CD4-positive, alpha-beta T cell (primary cell): ENCODE data around the gene SERINC2. TPM values are rescaled to one million over a fixed set of nuclear protein-coding genes. Genes with fewer than 3 reads are reported as not detected.

ENCODE experiments used
- ATAC-seq: fragments of 200-7000 bp; cut with Tn5 transposase; one replicate; pipeline ENCODE4 v1.10.0; 2022; ENCODE audit warnings: mild to moderate bottlenecking; ENCODE audit not compliant: poor library complexity
- CTCF ChIA-PET: fragments of 350-600 bp; sonication (Branson Sonifier 250); formaldehyde crosslinking; loops from one replicate; lab custom pipeline; 2021; ENCODE audit warnings: antibody characterized with exemption, inconsistent platforms; lab: Charles Lee
- POLR2A ChIA-PET: fragments of 350-600 bp; sonication (Branson Sonifier 250); formaldehyde crosslinking; loops from one replicate; lab custom pipeline; 2021; ENCODE audit warnings: antibody characterized with exemption, inconsistent platforms; lab: Charles Lee
- DNase-seq, 14 experiments: peaks; one replicate each; pipeline ENCODE4 v3.0.0-alpha.2; 2013 to 2020; ENCODE audit warnings: mixed read lengths in 2 of 14
- H3K27ac ChIP-seq, 2 donors: one replicate each; pipeline versions ENCODE4 v1.5.1 to v1.7.0; 2013; ENCODE audit warnings: low read length in 2 of 2, low read depth in 1 of 2, mild to moderate bottlenecking in 1 of 2
- H3K27me3 ChIP-seq, 2 experiments: 1 replicate in 1 of 2; 2 replicates in 1 of 2; pipeline versions ENCODE4 v1.6.1 to v1.7.0; 2013; ENCODE audit warnings: low read length in 2 of 2, control low read depth in 1 of 2, mild to moderate bottlenecking in 1 of 2, moderate library complexity in 1 of 2; ENCODE audit not compliant: insufficient read depth in 2 of 2, control insufficient read depth in 1 of 2
- H3K36me3 ChIP-seq: one replicate; pipeline ENCODE4 v1.6.1; 2013; ENCODE audit warnings: low read length, control low read depth; ENCODE audit not compliant: insufficient read depth
- H3K4me1 ChIP-seq: one replicate; pipeline ENCODE4 v1.6.1; 2013; ENCODE audit warnings: low read length, control low read depth; ENCODE audit not compliant: insufficient read depth
- H3K4me3 ChIP-seq: one replicate; pipeline ENCODE4 v1.5.1; 2013; ENCODE audit warnings: mild to moderate bottlenecking, low read length, moderate library complexity
- H3K9me3 ChIP-seq, 2 experiments: 1 replicate in 1 of 2; 2 replicates in 1 of 2; pipeline versions ENCODE4 v1.6.1 to v1.7.0; 2013; ENCODE audit warnings: low read length in 2 of 2, mild to moderate bottlenecking in 2 of 2, control low read depth in 1 of 2, moderate library complexity in 1 of 2; ENCODE audit not compliant: control insufficient read depth in 1 of 2, insufficient read depth in 1 of 2
- H3K27ac Mint-ChIP-seq: one replicate; pipeline ENCODE4 v1.8.0; 2020; ENCODE audit warnings: mixed read lengths
- H3K27me3 Mint-ChIP-seq: one replicate; pipeline ENCODE4 v1.8.0; 2021; ENCODE audit warnings: mixed read lengths
- H3K36me3 Mint-ChIP-seq: one replicate; pipeline ENCODE4 v1.8.0; 2021; ENCODE audit warnings: low read depth, mixed read lengths
- H3K4me1 Mint-ChIP-seq: one replicate; pipeline ENCODE4 v1.8.0; 2021; ENCODE audit warnings: low read depth, mixed read lengths
- H3K4me3 Mint-ChIP-seq: one replicate; pipeline ENCODE4 v1.8.0; 2020; ENCODE audit warnings: mild to moderate bottlenecking, mixed read lengths
- H3K9me3 Mint-ChIP-seq: one replicate; pipeline ENCODE4 v1.8.0; 2020; ENCODE audit warnings: mixed read lengths
- CTCF ChIP-seq: fragments of 200-600 bp; IDR thresholded peaks from one replicate; pipeline ENCODE4 v1.8.0; 2022; ENCODE audit warnings: antibody characterized with exemption, mild to moderate bottlenecking
- intact Hi-C, 2 experiments: fragments of 100-400 bp; cut with DNase I in 1 of 2; cut with micrococcal nuclease in 1 of 2; formaldehyde crosslinking; loops; one replicate each; pipeline versions ENCODE4 v1.15.1 to v1.9.0; 2023 to 2025; cut with DNase I, micrococcal nuclease
- total RNA-seq, 174 experiments: library from RNA in 2 of 174; stranded (reverse) in 2 of 174; gene quantifications; one replicate each; pipeline ENCODE4 v1.2.3 and lab custom pipeline; 2021 to 2026

The SERINC2 gene
- total RNA-seq, 2 experiments from 2014 or later = 0.11 TPM; not detected in 1

- H3K36me3 ChIP-seq = no peaks in the 10 kb centered on the region
- no peak overlapping the region for H3K4me3 ChIP-seq
- H3K27me3 ChIP-seq = no peaks in the 10 kb centered on the region
- H3K27ac ChIP-seq = no peak overlapping the region
- POLR2A ChIA-PET = no interaction called here
- CTCF ChIA-PET = no interaction called here
- peaks cover under 1% of the 10 kb centered on the region for H3K4me1 Mint-ChIP-seq
- H3K4me3 Mint-ChIP-seq = no peak overlapping the region
- H3K27ac Mint-ChIP-seq = no peak overlapping the region
- intact Hi-C loops = loop anchor here in 1 of 2 experiments (10.0 kb wide), 1 partner anchor 385 kb away; no protein-coding TSS in a partner anchor
- DNase-seq (no peak), ATAC-seq (no peak)
- no peak for TF ChIP-seq CTCF
- peaks cover 5% of the 10 kb centered on the region for H3K27me3 Mint-ChIP-seq
- peaks cover 1% of the 10 kb centered on the region for H3K4me1 ChIP-seq
- H3K9me3 Mint-ChIP-seq = no peaks in the 10 kb centered on the region
- H3K9me3 ChIP-seq = no peaks in the 10 kb centered on the region
- no peaks in the 10 kb centered on the region for H3K36me3 Mint-ChIP-seq
These were observed 13.0 kb upstream of the SERINC2 start for GRCh38 chr1:31399976-31400375.

DNA sequence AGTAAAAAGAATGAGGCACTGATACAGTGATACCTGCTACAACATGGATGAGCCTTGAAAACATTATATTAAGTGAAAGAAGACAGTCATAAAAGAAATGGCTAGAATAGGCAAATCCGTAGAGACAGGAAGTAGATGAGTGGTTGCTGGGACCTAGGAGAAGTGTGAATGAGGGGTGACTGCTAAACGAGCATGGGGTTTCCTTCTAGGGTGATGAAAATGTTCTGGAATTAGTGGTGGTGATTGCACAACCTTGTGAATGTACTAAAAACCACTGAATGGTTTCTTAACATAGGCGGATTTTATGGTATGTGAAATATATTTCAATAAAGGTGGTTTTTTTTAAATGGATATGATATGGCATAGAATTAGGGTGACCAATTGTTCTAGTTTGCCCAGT lies 12.6 kb upstream of the SERINC2 start:
- POLR2A ChIA-PET = no interaction called here
- no peaks in the 10 kb centered on the region for H3K4me1 ChIP-seq
- no peak overlapping the region for H3K4me3 ChIP-seq
- Mint-ChIP-seq H3K27ac (no peak overlapping the region), H3K27me3 (peaks cover 8% of the 10 kb centered on the region), H3K36me3 (no peaks in the 10 kb centered on the region), H3K4me1 (no peaks in the 10 kb centered on the region), H3K9me3 (no peaks in the 10 kb centered on the region), H3K4me3 (no peak overlapping the region)
- intact Hi-C loops = no loop called here
- H3K36me3 ChIP-seq = no peaks in the 10 kb centered on the region
- ATAC-seq (no peak), DNase-seq (no peak)
- H3K9me3 ChIP-seq = no peaks in the 10 kb centered on the region
- H3K27ac ChIP-seq = no peak overlapping the region
- no peaks in the 10 kb centered on the region for H3K27me3 ChIP-seq
- no peak for TF ChIP-seq CTCF
- CTCF ChIA-PET = no interaction called here

DNA sequence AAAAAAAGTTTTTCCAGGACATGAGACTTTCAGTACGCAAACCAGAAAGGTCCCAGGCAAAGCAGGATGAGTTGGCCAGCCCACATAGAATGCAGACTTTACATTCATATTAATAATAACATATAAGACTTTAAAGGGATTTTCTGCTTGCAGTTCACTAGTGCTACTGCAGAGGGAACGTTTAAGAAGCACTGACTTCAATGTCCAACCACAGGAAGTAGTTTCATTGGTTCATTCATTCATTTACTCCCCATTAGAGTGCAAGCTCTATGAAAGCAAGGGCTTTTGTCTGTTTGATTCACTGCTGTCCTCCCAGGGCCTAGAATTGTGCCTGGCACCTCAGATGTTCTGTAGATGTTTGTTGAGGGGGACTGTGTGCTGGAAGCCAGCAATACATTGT lies 11.8 kb upstream of the SERINC2 start:
- CTCF ChIA-PET = no interaction called here
- intact Hi-C loops = no loop called here
- no peaks in the 10 kb centered on the region for H3K9me3 ChIP-seq
- no peaks in the 10 kb centered on the region for H3K27me3 ChIP-seq
- no peak overlapping the region for H3K27ac ChIP-seq
- no peaks in the 10 kb centered on the region for H3K4me1 Mint-ChIP-seq
- no peaks in the 10 kb centered on the region for H3K9me3 Mint-ChIP-seq
- no peaks in the 10 kb centered on the region for H3K36me3 Mint-ChIP-seq
- no peak overlapping the region for H3K4me3 Mint-ChIP-seq
- H3K4me3 ChIP-seq = no peak overlapping the region
- no peaks in the 10 kb centered on the region for H3K36me3 ChIP-seq
- H3K4me1 ChIP-seq = no peaks in the 10 kb centered on the region
- peaks cover 8% of the 10 kb centered on the region for H3K27me3 Mint-ChIP-seq
- DNase-seq (no peak), ATAC-seq (no peak)
- no peak for TF ChIP-seq CTCF
- POLR2A ChIA-PET = no interaction called here
- H3K27ac Mint-ChIP-seq = no peak overlapping the region
